Nephron progenitor cell (in vitro differentiated cells): ENCODE results near the gene FRMD4A.
A peak's percentile ranks its signal among the peaks of the same experiment; 100 is the strongest.

Source experiments
- DNase-seq: peaks from one replicate; pipeline ENCODE4 v3.0.0; 2021
- H3K27ac Mint-ChIP-seq: 2 replicates; pipeline ENCODE4 v1.8.0; 2021; ENCODE audit warnings: mild to moderate bottlenecking, moderate library complexity, mixed read lengths
- H3K27me3 Mint-ChIP-seq: 2 replicates; pipeline ENCODE4 v1.8.0; 2021; ENCODE audit warnings: mild to moderate bottlenecking, low read depth, mixed read lengths; ENCODE audit not compliant: poor library complexity
- H3K36me3 Mint-ChIP-seq: 2 replicates; pipeline ENCODE4 v1.8.0; 2021; ENCODE audit warnings: low read depth, mixed read lengths
- H3K4me1 Mint-ChIP-seq: 2 replicates; pipeline ENCODE4 v1.8.0; 2021; ENCODE audit warnings: mixed read lengths
- H3K4me3 Mint-ChIP-seq: 2 replicates; pipeline ENCODE4 v1.8.0; 2021; ENCODE audit warnings: mild to moderate bottlenecking, moderate library complexity, mixed read lengths
- H3K9me3 Mint-ChIP-seq: 2 replicates; pipeline ENCODE4 v1.8.0; 2021; ENCODE audit warnings: mild to moderate bottlenecking, moderate library complexity, mixed read lengths
- TF ChIP-seq, protein P1 (sequence below): fragments of 200-600 bp; sonication (generic); IDR thresholded peaks from 2 replicates; pipeline ENCODE4 v1.5.0; 2021; ENCODE audit warnings: antibody characterized with exemption

FRMD4A gene

DNA sequence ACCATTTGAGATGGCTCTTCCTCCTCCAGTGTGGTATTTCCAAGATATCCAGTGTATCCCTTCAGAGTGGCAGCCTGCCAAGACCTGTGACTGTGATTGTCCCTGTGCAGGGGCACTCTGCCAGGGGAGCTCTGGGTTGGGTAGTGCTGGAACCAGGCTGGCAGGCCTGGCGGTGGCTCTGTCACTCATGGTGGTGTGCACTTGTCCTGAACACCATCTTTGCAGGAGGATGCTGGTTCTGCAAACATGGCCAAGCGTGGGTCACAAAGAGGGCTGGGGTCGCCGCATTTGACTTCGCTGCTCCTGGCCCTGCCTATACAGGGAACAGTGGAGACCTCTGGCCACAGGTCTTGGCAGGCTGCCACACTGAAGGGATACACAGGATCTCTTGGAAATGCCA lies 538.7 kb downstream of the FRMD4A start:
- peaks cover 24% of the 10 kb centered on the region for H3K36me3 Mint-ChIP-seq
- H3K9me3 Mint-ChIP-seq: no peaks in the 10 kb centered on the region
- H3K4me3 Mint-ChIP-seq: no peak overlapping the region
- TF ChIP-seq, protein P1, sequence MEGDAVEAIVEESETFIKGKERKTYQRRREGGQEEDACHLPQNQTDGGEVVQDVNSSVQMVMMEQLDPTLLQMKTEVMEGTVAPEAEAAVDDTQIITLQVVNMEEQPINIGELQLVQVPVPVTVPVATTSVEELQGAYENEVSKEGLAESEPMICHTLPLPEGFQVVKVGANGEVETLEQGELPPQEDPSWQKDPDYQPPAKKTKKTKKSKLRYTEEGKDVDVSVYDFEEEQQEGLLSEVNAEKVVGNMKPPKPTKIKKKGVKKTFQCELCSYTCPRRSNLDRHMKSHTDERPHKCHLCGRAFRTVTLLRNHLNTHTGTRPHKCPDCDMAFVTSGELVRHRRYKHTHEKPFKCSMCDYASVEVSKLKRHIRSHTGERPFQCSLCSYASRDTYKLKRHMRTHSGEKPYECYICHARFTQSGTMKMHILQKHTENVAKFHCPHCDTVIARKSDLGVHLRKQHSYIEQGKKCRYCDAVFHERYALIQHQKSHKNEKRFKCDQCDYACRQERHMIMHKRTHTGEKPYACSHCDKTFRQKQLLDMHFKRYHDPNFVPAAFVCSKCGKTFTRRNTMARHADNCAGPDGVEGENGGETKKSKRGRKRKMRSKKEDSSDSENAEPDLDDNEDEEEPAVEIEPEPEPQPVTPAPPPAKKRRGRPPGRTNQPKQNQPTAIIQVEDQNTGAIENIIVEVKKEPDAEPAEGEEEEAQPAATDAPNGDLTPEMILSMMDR: no peak
- no peak for DNase-seq
- H3K4me1 Mint-ChIP-seq: peaks cover 17% of the 10 kb centered on the region
- H3K27me3 Mint-ChIP-seq: peaks cover 5% of the 10 kb centered on the region
- H3K27ac Mint-ChIP-seq: no peak overlapping the region

DNA sequence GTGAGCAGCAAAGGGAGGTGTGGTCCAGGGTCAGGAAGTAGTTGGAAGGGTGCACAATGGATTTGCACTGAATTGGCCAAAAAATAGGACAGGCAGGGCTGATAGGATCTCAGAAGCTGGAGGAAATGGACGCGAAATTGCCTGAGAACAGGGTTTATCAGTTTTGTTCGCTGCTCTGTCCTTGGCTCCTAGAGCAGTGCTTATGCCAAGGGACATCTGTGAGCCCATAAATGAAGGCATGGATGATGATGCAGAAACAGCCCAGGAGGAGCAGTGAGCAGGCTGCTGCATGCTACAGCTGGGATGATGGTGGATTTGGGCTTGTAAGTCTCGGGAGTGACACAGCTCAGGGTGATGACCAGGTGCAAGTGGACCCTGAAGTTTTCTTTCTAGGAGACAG lies 539.2 kb downstream of the FRMD4A start:
- peaks cover 17% of the 10 kb centered on the region for H3K4me1 Mint-ChIP-seq
- peaks cover 5% of the 10 kb centered on the region for H3K27me3 Mint-ChIP-seq
- peaks cover 24% of the 10 kb centered on the region for H3K36me3 Mint-ChIP-seq
- H3K4me3 Mint-ChIP-seq: no peak overlapping the region
- DNase-seq: no peak
- H3K9me3 Mint-ChIP-seq: no peaks in the 10 kb centered on the region
- TF ChIP-seq, protein P1: no peak
- no peak overlapping the region for H3K27ac Mint-ChIP-seq

DNA sequence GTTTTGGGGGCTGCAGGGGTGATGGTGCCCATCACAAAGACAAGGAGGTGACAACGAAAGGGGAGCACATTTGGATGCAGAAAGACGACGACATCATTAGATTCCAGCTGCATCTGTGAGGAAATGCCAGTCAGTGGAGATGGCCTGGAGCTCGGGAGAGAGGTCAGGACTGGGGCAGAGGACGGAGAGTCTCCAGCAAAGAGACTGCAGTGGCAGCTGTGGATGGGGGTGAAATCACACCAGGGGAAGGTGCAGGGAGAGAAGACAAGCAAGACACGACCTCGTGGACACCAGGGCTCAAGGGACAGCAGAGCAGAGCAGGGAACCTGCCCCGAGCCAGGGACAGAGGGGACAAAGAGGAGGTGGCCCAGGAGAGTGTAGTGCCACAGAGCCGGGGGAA lies 540.5 kb downstream of the FRMD4A start:
- TF ChIP-seq, protein P1: no peak
- Mint-ChIP-seq H3K36me3 (peaks cover 18% of the 10 kb centered on the region), H3K4me3 (no peak overlapping the region), H3K27me3 (peaks cover 2% of the 10 kb centered on the region), H3K27ac (no peak overlapping the region), H3K4me1 (peaks cover 8% of the 10 kb centered on the region), H3K9me3 (no peaks in the 10 kb centered on the region)
- DNase-seq: no peak

DNA sequence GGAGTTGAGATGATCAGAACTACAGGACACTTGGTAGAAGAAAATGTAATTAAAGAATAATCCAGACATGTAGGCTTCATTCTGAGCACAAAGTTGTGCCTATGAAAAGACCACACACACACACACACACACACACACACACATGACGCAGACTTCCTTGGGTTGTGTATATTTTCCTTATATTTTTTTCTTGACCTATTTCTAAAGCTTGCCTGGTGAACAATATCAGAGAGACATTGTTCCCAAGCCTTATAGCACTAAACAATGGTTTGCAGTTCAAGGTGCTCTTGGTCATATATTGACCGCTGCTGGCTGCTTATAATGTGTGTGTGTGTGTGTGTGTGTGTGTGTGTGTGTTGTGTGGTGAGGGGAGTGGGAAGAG lies 541.3 kb downstream of the FRMD4A start:
- peaks cover 10% of the 10 kb centered on the region for H3K36me3 Mint-ChIP-seq
- no peak overlapping the region for H3K4me3 Mint-ChIP-seq
- TF ChIP-seq, protein P1: no peak
- no peak overlapping the region for H3K27ac Mint-ChIP-seq
- peaks cover 2% of the 10 kb centered on the region for H3K27me3 Mint-ChIP-seq
- peaks cover 4% of the 10 kb centered on the region for H3K4me1 Mint-ChIP-seq
- H3K9me3 Mint-ChIP-seq: no peaks in the 10 kb centered on the region
- no peak for DNase-seq

DNA sequence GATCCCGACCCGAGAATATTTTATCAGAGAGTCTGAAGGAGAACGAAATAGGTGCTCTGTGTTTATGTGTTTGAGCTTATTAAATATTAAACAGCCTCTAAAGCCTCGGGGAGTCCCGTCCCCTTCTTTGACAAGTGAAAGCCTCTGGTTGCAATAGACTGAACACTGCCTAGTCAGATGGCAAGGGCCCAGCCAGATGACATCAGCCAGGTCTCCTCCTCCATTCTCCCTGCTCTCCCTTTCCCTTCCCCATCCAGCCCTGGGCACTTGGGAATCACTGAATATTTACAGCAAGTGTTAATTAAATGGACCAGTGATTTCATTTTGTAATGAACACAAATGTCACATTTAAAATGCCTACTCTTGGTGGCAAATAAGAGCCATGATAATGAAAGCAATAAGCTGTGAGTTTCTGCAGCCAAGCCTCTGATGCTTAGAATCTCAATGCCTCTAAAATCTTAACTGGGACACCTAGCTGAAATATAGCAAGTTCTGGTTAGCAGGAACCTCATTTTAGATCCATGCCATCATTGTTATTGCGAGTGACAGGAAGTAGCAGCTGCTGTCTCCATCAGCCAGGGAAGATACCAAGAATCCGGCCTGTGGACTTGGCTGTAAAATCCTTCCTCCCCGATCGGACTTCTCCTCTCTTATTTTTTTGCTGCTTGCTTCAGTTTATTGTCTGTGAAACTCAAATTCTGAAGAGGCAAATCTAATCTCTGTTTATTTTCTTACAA lies 541.8 kb downstream of the FRMD4A start:
- H3K4me3 Mint-ChIP-seq: no peak overlapping the region
- TF ChIP-seq, protein P1: no peak

DNA sequence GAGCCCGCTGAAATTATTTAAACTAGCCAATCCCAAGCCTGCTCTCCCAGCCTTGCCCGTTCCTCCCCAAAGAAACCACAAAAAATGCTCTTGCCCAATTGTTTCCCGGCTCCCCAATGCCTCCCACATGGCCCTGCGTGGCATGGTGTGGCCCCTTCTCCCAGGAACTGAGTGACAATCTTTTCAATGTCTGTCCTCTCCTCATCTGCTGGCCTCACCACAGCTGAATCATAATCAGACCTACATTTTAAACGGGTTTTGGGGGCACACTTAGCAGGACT lies 542.5 kb downstream of the FRMD4A start:
- peaks cover 7% of the 10 kb centered on the region for H3K4me1 Mint-ChIP-seq
- no peak for DNase-seq
- H3K4me3 Mint-ChIP-seq: no peak overlapping the region
- no peaks in the 10 kb centered on the region for H3K9me3 Mint-ChIP-seq
- peak overlapping the region; percentile 95 for H3K27ac Mint-ChIP-seq
- H3K36me3 Mint-ChIP-seq: no peaks in the 10 kb centered on the region
- H3K27me3 Mint-ChIP-seq: peaks cover 2% of the 10 kb centered on the region
- TF ChIP-seq, protein P1: no peak

More for the DNA sequence above, 541.8 kb downstream of the FRMD4A start:
- DNase-seq: no peak
- Mint-ChIP-seq H3K27ac (peak overlapping the region; percentile 95), H3K27me3 (peaks cover 2% of the 10 kb centered on the region), H3K9me3 (no peaks in the 10 kb centered on the region), H3K4me1 (peaks cover 6% of the 10 kb centered on the region), H3K36me3 (peaks cover 5% of the 10 kb centered on the region)
